ENCODE measurements around the gene NIPSNAP2.

NIPSNAP2 gene

GRCh38 chr7:55977831-55978230 is 13.4 kb downstream of the NIPSNAP2 start:
- no peak overlapping the region for H3K27ac ChIP-seq
- TF ChIP-seq ZFX (IDR thresholded peaks at IDR 0.05) (no peak), CTCF (conservative IDR thresholded peaks at IDR 0.05) (no peak)

GRCh38 chr7:55980266-55980665 is 15.9 kb downstream of the NIPSNAP2 start:
- TF ChIP-seq CTCF (conservative IDR thresholded peaks at IDR 0.05) (no peak), ZFX (IDR thresholded peaks at IDR 0.05) (no peak)
- no peak overlapping the region for H3K27ac ChIP-seq

- TF ChIP-seq CTCF (conservative IDR thresholded peaks at IDR 0.05) = no peak
- no peak for TF ChIP-seq ZFX (IDR thresholded peaks at IDR 0.05)
- H3K27ac ChIP-seq = no peak overlapping the region
These were observed 19.2 kb downstream of the NIPSNAP2 start for GRCh38 chr7:55983537-55983936.

GRCh38 chr7:55992346-55992745 is 28.0 kb downstream of the NIPSNAP2 start:
- no peak overlapping the region for H3K27ac ChIP-seq
- TF ChIP-seq ZFX (IDR thresholded peaks at IDR 0.05) (no peak), CTCF (conservative IDR thresholded peaks at IDR 0.05) (no peak)

GRCh38 chr7:55996856-55997500 is 32.6 kb downstream of the NIPSNAP2 start:
- H3K27ac ChIP-seq = no peak overlapping the region
- TF ChIP-seq ZFX (IDR thresholded peaks at IDR 0.05) (no peak), CTCF (conservative IDR thresholded peaks at IDR 0.05) (no peak)

GRCh38 chr7:56003749-56004148 is 39.4 kb downstream of the NIPSNAP2 start:
- no peak overlapping the region for H3K27ac ChIP-seq
- TF ChIP-seq ZFX (IDR thresholded peaks at IDR 0.05) = no peak
- no peak for TF ChIP-seq CTCF (conservative IDR thresholded peaks at IDR 0.05)

- H3K27ac ChIP-seq = no peak overlapping the region
These were observed 42.8 kb downstream of the NIPSNAP2 start for GRCh38 chr7:56007167-56007652.

More at GRCh38 chr7:56007167-56007652, 42.8 kb downstream of the NIPSNAP2 start:
- TF ChIP-seq CTCF (conservative IDR thresholded peaks at IDR 0.05) (no peak), ZFX (IDR thresholded peaks at IDR 0.05) (no peak)

Measured in C4-2B (cell line).